Suprapubic skin (tissue), 4 donors: ENCODE measurements around the gene COL6A3.

Experiments used
- CTCF ChIP-seq, 2 donors: fragments of 200-600 bp in 1 of 2; fragments of 450-650 bp in 1 of 2; sonication (generic) in 1 of 2; IDR thresholded peaks; one replicate each; pipeline ENCODE4 v1.5.1; 2016 to 2019; ENCODE audit warnings: antibody characterized with exemption in 2 of 2, mild to moderate bottlenecking in 1 of 2, moderate library complexity in 1 of 2
- EP300 ChIP-seq: sonication (generic); formaldehyde crosslinking; IDR thresholded peaks from one replicate; pipeline ENCODE4 v1.6.1; 2017; ENCODE audit warnings: antibody characterized with exemption
- POLR2AphosphoS5 ChIP-seq, 3 donors: sonication (generic); formaldehyde crosslinking; IDR thresholded peaks; one replicate each; pipeline ENCODE4 v1.6.1; 2017; ENCODE audit warnings: antibody characterized with exemption in 3 of 3

- no peak for TF ChIP-seq CTCF (IDR thresholded peaks at IDR 0.05)
- TF ChIP-seq POLR2AphosphoS5 (IDR thresholded peaks at IDR 0.05) = no peak
- TF ChIP-seq EP300 = no peak
Measured at GRCh38 chr2:237446338-237446665, 32.3 kb upstream of the COL6A3 start.
